Measurements from ENCODE around the gene KLHDC8B. TPM values are rescaled to one million over a fixed set of nuclear protein-coding genes. Genes with fewer than 3 reads are reported as not detected.
"Not testable (repeated sequence)": the region's sequence is repeated elsewhere in the genome, so short reads cannot be mapped to it uniquely, and the experiment has no call there.

Gene KLHDC8B
- total and polyA plus RNA-seq, 4 donors = 8.1 to 17.1 (median 9.4) TPM

GRCh38 chr3:49213998-49214397, 42.6 kb downstream of the KLHDC8B start:
- H3K4me3 ChIP-seq (ENCODE audit: low read depth in 1 of 3, low read length in 3 of 3) = no peak overlapping the region
- H3K27me3 ChIP-seq (ENCODE audit: control insufficient read depth in 4 of 4, insufficient read depth in 4 of 4, low read length in 3 of 4) = no peaks in the 10 kb centered on the region
- H3K36me3 ChIP-seq (ENCODE audit: control insufficient read depth in 4 of 4, insufficient read depth in 3 of 4, low read depth in 1 of 4, low read length in 3 of 4) = no peaks in the 10 kb centered on the region
- 77% methylated on average over 2 of the region's 2 CpGs for WGBS
- H3K9ac ChIP-seq (ENCODE audit: low read depth in 1 of 2, low read length in 2 of 2) = no peak overlapping the region
- no peaks in the 10 kb centered on the region for H3K4me1 ChIP-seq (ENCODE audit: control insufficient read depth in 4 of 4, insufficient read depth in 4 of 4, low read length in 3 of 4)
- no peak for DNase-seq (ENCODE audit: low spot score)
- H3K9me3 ChIP-seq (ENCODE audit: control insufficient read depth in 4 of 4, low read length in 3 of 4) = peaks cover 0 to 4% (median 0%) of the 10 kb centered on the region in 4 donors
- TF ChIP-seq ATF3 (IDR thresholded peaks at IDR 0.05) (no peak), YY1 (IDR thresholded peaks at IDR 0.05) (no peak), CTCF (IDR thresholded peaks at IDR 0.05; ENCODE audit: low read depth, low read length, missing input control) (no peak), RAD21 (IDR thresholded peaks at IDR 0.05) (no peak), TAF1 (conservative IDR thresholded peaks at IDR 0.05) (no peak), ZBTB33 (IDR thresholded peaks at IDR 0.05) (no peak), JUND (IDR thresholded peaks at IDR 0.05) (no peak)
- H3K27ac ChIP-seq (ENCODE audit: low read depth in 1 of 2, low read length in 2 of 2) = no peak overlapping the region

- H3K27me3 ChIP-seq (ENCODE audit: control insufficient read depth in 4 of 4, insufficient read depth in 4 of 4, low read length in 3 of 4); H3K4me1 ChIP-seq (ENCODE audit: control insufficient read depth in 4 of 4, insufficient read depth in 4 of 4, low read length in 3 of 4); H3K36me3 ChIP-seq (ENCODE audit: control insufficient read depth in 4 of 4, insufficient read depth in 3 of 4, low read depth in 1 of 4, low read length in 3 of 4); H3K9me3 ChIP-seq (ENCODE audit: control insufficient read depth in 4 of 4, low read length in 3 of 4); H3K9ac ChIP-seq (ENCODE audit: low read depth in 1 of 2, low read length in 2 of 2); H3K27ac ChIP-seq (ENCODE audit: low read depth in 1 of 2, low read length in 2 of 2); DNase-seq (ENCODE audit: low spot score); H3K4me3 ChIP-seq (ENCODE audit: low read depth in 1 of 3, low read length in 3 of 3): not testable (repeated sequence)
- 84% methylated on average over 3 of the region's 3 CpGs for WGBS
Observed at GRCh38 chr3:49216687-49217086, 45.3 kb downstream of the KLHDC8B start.

- H3K27me3 ChIP-seq (ENCODE audit: control insufficient read depth in 4 of 4, insufficient read depth in 4 of 4, low read length in 3 of 4); DNase-seq (ENCODE audit: low spot score); H3K4me1 ChIP-seq (ENCODE audit: control insufficient read depth in 4 of 4, insufficient read depth in 4 of 4, low read length in 3 of 4); H3K9me3 ChIP-seq (ENCODE audit: control insufficient read depth in 4 of 4, low read length in 3 of 4); H3K36me3 ChIP-seq (ENCODE audit: control insufficient read depth in 4 of 4, insufficient read depth in 3 of 4, low read depth in 1 of 4, low read length in 3 of 4); H3K27ac ChIP-seq (ENCODE audit: low read depth in 1 of 2, low read length in 2 of 2); H3K9ac ChIP-seq (ENCODE audit: low read depth in 1 of 2, low read length in 2 of 2); H3K4me3 ChIP-seq (ENCODE audit: low read depth in 1 of 3, low read length in 3 of 3): not testable (repeated sequence)
Observed at GRCh38 chr3:49217108-49217507, 45.7 kb downstream of the KLHDC8B start.

GRCh38 chr3:49217688-49218470, 46.5 kb downstream of the KLHDC8B start:
- no peak overlapping the region for H3K4me3 ChIP-seq (ENCODE audit: low read depth in 1 of 3, low read length in 3 of 3)
- H3K9me3 ChIP-seq (ENCODE audit: control insufficient read depth in 4 of 4, low read length in 3 of 4) = peaks cover 0 to 4% (median 0%) of the 10 kb centered on the region in 4 donors
- no peak overlapping the region for H3K27ac ChIP-seq (ENCODE audit: low read depth in 1 of 2, low read length in 2 of 2)
- no peaks in the 10 kb centered on the region for H3K4me1 ChIP-seq (ENCODE audit: control insufficient read depth in 4 of 4, insufficient read depth in 4 of 4, low read length in 3 of 4)
- 89% methylated on average over 7 of the region's 7 CpGs for WGBS
- no peak overlapping the region for H3K9ac ChIP-seq (ENCODE audit: low read depth in 1 of 2, low read length in 2 of 2)
- no peaks in the 10 kb centered on the region for H3K27me3 ChIP-seq (ENCODE audit: control insufficient read depth in 4 of 4, insufficient read depth in 4 of 4, low read length in 3 of 4)
- DNase-seq (ENCODE audit: low spot score) = no peak
- TF ChIP-seq CTCF (IDR thresholded peaks at IDR 0.05; ENCODE audit: low read depth, low read length, missing input control) = no peak
- H3K36me3 ChIP-seq (ENCODE audit: control insufficient read depth in 4 of 4, insufficient read depth in 3 of 4, low read depth in 1 of 4, low read length in 3 of 4) = no peaks in the 10 kb centered on the region
